Left ventricle myocardium inferior (tissue), 1 donor: ENCODE measurements around the gene GNG3. TPM values are rescaled to one million over a fixed set of nuclear protein-coding genes. Genes with fewer than 3 reads are reported as not detected.

ENCODE experiments used
- DNase-seq: peaks from one replicate; pipeline ENCODE4 v3.0.0-alpha.2; 2020
- H3K27ac ChIP-seq: fragments of 200-600 bp; replicated peaks from 2 replicates; pipeline ENCODE4 v1.8.0; 2021
- H3K27me3 ChIP-seq: fragments of 200-600 bp; 2 replicates; pipeline ENCODE4 v1.8.0; 2021; ENCODE audit warnings: low read depth
- H3K36me3 ChIP-seq: fragments of 200-600 bp; 2 replicates; pipeline ENCODE4 v1.8.0; 2021
- H3K4me1 ChIP-seq: fragments of 200-600 bp; 2 replicates; pipeline ENCODE4 v1.8.0; 2021
- H3K4me3 ChIP-seq: fragments of 200-600 bp; 2 replicates; pipeline ENCODE4 v1.8.0; 2021; ENCODE audit warnings: mild to moderate bottlenecking, moderate library complexity
- H3K9me3 ChIP-seq: fragments of 200-600 bp; replicated peaks from 2 replicates; pipeline ENCODE4 v1.8.0; 2021
- CTCF ChIP-seq: fragments of 200-600 bp; IDR thresholded peaks from 2 replicates; pipeline ENCODE4 v1.8.0; 2021; ENCODE audit warnings: antibody characterized with exemption, mild to moderate bottlenecking, borderline replicate concordance
- intact Hi-C: fragments of 100-400 bp; cut with micrococcal nuclease; formaldehyde crosslinking; loops from one replicate; pipeline ENCODE4 v1.11.0; 2022
- total RNA-seq: library from RNA; stranded (reverse); fragmentation: NEBNext Ultra II Directional; extraction: Animal tissue kit (Norgen Biotek cat#: 25700); gene quantifications from one replicate; pipeline ENCODE4 v1.2.1, GENCODE V29; 2021
- donor health status: DM: no; HTN: yes; CAD: no; lungs with severe emphysema.

The GNG3 gene
- total RNA-seq, 1 donor from 2014 or later: not detected

- Histone ChIP-seq H3K36me3 (peaks cover 51% of the 10 kb centered on the region), H3K9me3 (no peaks in the 10 kb centered on the region), H3K27ac (peak overlapping the region; percentile 95), H3K4me3 (peak overlapping the region; percentile 91), H3K4me1 (peaks cover 71% of the 10 kb centered on the region), H3K27me3 (no peaks in the 10 kb centered on the region)
- TF ChIP-seq CTCF: no peak
- intact Hi-C loops: loop anchor here (10.0 kb wide), 1 partner anchor 111 kb away; the partner anchor contains the start of genes STX5, TEX54 and WDR74
- no peak for DNase-seq
Measured at GRCh38 chr11:62724171-62724570, 16.7 kb downstream of the GNG3 start.

GRCh38 chr11:62725646-62726045, 18.2 kb downstream of the GNG3 start:
- no peak for DNase-seq
- Histone ChIP-seq H3K9me3 (no peaks in the 10 kb centered on the region), H3K27me3 (no peaks in the 10 kb centered on the region), H3K4me3 (peak overlapping the region; percentile 91), H3K36me3 (peaks cover 36% of the 10 kb centered on the region), H3K4me1 (peaks cover 83% of the 10 kb centered on the region), H3K27ac (peak overlapping the region; percentile 95)
- intact Hi-C loops: loop anchor here (10.0 kb wide), 1 partner anchor 109 kb away; the partner anchor contains the start of genes STX5, TEX54 and WDR74
- TF ChIP-seq CTCF: no peak

- Histone ChIP-seq H3K27me3 (no peaks in the 10 kb centered on the region), H3K4me3 (peak overlapping the region; percentile 91), H3K9me3 (no peaks in the 10 kb centered on the region), H3K36me3 (peaks cover 36% of the 10 kb centered on the region), H3K27ac (peak overlapping the region; percentile 95), H3K4me1 (peaks cover 90% of the 10 kb centered on the region)
- no peak for TF ChIP-seq CTCF
- intact Hi-C loops: loop anchor here (10.0 kb wide), 1 partner anchor 108 kb away; the partner anchor contains the start of genes STX5, TEX54 and WDR74
- DNase-seq: no peak
Measured at GRCh38 chr11:62726156-62726914, 18.9 kb downstream of the GNG3 start.

- Histone ChIP-seq H3K36me3 (peaks cover 34% of the 10 kb centered on the region), H3K9me3 (no peaks in the 10 kb centered on the region), H3K4me1 (peaks cover 91% of the 10 kb centered on the region), H3K4me3 (peak overlapping the region; percentile 91), H3K27ac (peak overlapping the region; percentile 95), H3K27me3 (no peaks in the 10 kb centered on the region)
- TF ChIP-seq CTCF: no peak
- no peak for DNase-seq
- intact Hi-C loops: loop anchor here (10.0 kb wide), 1 partner anchor 108 kb away; the partner anchor contains the start of genes STX5, TEX54 and WDR74
Measured at GRCh38 chr11:62726915-62727164, 19.4 kb downstream of the GNG3 start.

GRCh38 chr11:62727165-62727871, 19.8 kb downstream of the GNG3 start, which contains the start of gene HNRNPUL2:
Gene HNRNPUL2 (minus strand): TSS chr11:62727457. CDS start chr11:62727156, 301 bp downstream.
- H3K9me3 ChIP-seq: no peaks in the 10 kb centered on the region
- intact Hi-C loops: loop anchor here (10.0 kb wide), 1 partner anchor 107 kb away; the partner anchor contains the start of genes STX5, TEX54 and WDR74

More at GRCh38 chr11:62727165-62727871, 19.8 kb downstream of the GNG3 start, which contains the start of gene HNRNPUL2:
- H3K4me1 ChIP-seq: peaks cover 86% of the 10 kb centered on the region
- H3K4me3 ChIP-seq: peak within 1 kb of the TSS; percentile 91
- H3K27me3 ChIP-seq: no peaks in the 10 kb centered on the region
- H3K27ac ChIP-seq: peak within 1 kb of the TSS; percentile 95
- peak; percentile 99 for DNase-seq
- H3K36me3 ChIP-seq: peaks cover 30% of the 10 kb centered on the region
- TF ChIP-seq CTCF: no peak
